PC-9 (cell line): ENCODE results near the gene DOCK3. TPM values are rescaled to one million over a fixed set of nuclear protein-coding genes. Genes with fewer than 3 reads are reported as not detected.
"Not testable (repeated sequence)": the region's sequence is repeated elsewhere in the genome, so short reads cannot be mapped to it uniquely, and the experiment has no call there.

Source experiments
- BruUV-seq: library from RNA; stranded (reverse); fragments of 400-500 nt; replicated peaks from 2 replicates; lab custom pipeline; 2021; lab: Mats Ljungman, UMichigan
- CTCF ChIA-PET: fragments of 300-600 bp; sonication (Branson Sonifier 250); formaldehyde crosslinking; loops from one replicate; lab custom pipeline; 2022; ENCODE audit warnings: antibody characterized with exemption; lab: Charles Lee
- POLR2A ChIA-PET: fragments of 300-600 bp; sonication (Branson Sonifier 250); formaldehyde crosslinking; loops from one replicate; lab custom pipeline; 2022; ENCODE audit warnings: antibody characterized with exemption; ENCODE audit not compliant: unreplicated experiment; lab: Charles Lee
- DNase-seq, 2 experiments: peaks; one replicate each; pipeline versions ENCODE4 v3.0.0 to v3.0.0-alpha.2; 2015 to 2022; ENCODE audit warnings: mixed read lengths in 1 of 2
- H2AFZ ChIP-seq: fragments of 200-600 bp; sonication (generic); 2 replicates; pipeline ENCODE4 v1.8.1; 2017; ENCODE audit warnings: antibody characterized with exemption
- H3F3A ChIP-seq: fragments of 200-600 bp; sonication (generic); 2 replicates; pipeline ENCODE4 v1.8.1; 2017; ENCODE audit warnings: antibody characterized with exemption, mild to moderate bottlenecking, low read depth; ENCODE audit not compliant: insufficient read depth
- H3K27ac ChIP-seq: fragments of 200-600 bp; sonication (generic); 2 replicates; pipeline ENCODE4 v1.6.1; 2016; ENCODE audit warnings: mixed run types
- H3K27me3 ChIP-seq: fragments of 200-600 bp; sonication (generic); 2 replicates; pipeline ENCODE4 v1.6.1; 2016; ENCODE audit warnings: low read depth, mixed run types; ENCODE audit not compliant: insufficient read depth
- H3K36me3 ChIP-seq: fragments of 200-600 bp; sonication (generic); 2 replicates; pipeline ENCODE4 v1.6.1; 2016; ENCODE audit warnings: low read depth, mixed run types
- H3K4me1 ChIP-seq: fragments of 200-600 bp; sonication (generic); replicated peaks from 2 replicates; pipeline ENCODE4 v1.6.1; 2016; ENCODE audit warnings: mixed run types; ENCODE audit not compliant: insufficient read depth
- H3K4me2 ChIP-seq: fragments of 200-600 bp; sonication (generic); 2 replicates; pipeline ENCODE4 v1.6.1; 2017; ENCODE audit warnings: mixed run types
- H3K4me3 ChIP-seq: fragments of 200-600 bp; sonication (generic); 2 replicates; pipeline ENCODE4 v1.6.1; 2016; ENCODE audit warnings: mixed run types
- H3K79me2 ChIP-seq: fragments of 200-600 bp; sonication (generic); 2 replicates; pipeline ENCODE4 v1.6.1; 2017; ENCODE audit warnings: low read depth, mixed run types
- H3K9me2 ChIP-seq: fragments of 200-600 bp; sonication (generic); 2 replicates; pipeline ENCODE4 v1.8.1; 2017; ENCODE audit warnings: mild to moderate bottlenecking; ENCODE audit not compliant: insufficient read depth
- H3K9me3 ChIP-seq: fragments of 200-600 bp; sonication (generic); 2 replicates; pipeline ENCODE4 v1.8.1; 2016; ENCODE audit warnings: low read depth; ENCODE audit not compliant: insufficient read depth
- H4K20me1 ChIP-seq: fragments of 200-600 bp; sonication (generic); 2 replicates; pipeline ENCODE4 v1.8.1; 2017; ENCODE audit not compliant: insufficient read depth
- EZH2 ChIP-seq: fragments of 200-600 bp; sonication (generic); IDR thresholded peaks from 2 replicates; pipeline ENCODE4 v1.8.0; 2017; ENCODE audit warnings: antibody characterized with exemption, low read depth
- intact Hi-C: fragments of 100-400 bp; cut with micrococcal nuclease; formaldehyde crosslinking; loops from one replicate; pipeline ENCODE4 v1.10.0; 2022; ENCODE audit not compliant: unreplicated experiment
- total RNA-seq: library from RNA; stranded (reverse); gene quantifications from 2 replicates; pipeline ENCODE4 v1.2.3, GENCODE V29; 2021
- TF ChIP-seq, protein P1 (sequence below): fragments of 200-600 bp; sonication (generic); conservative IDR thresholded peaks from 2 replicates; pipeline ENCODE4 v1.6.1; 2017; ENCODE audit warnings: mixed run types, antibody characterized with exemption, mild to moderate bottlenecking, moderate library complexity

The DOCK3 gene
- total RNA-seq, 1 experiment from 2014 or later = 16.9 TPM

DNA sequence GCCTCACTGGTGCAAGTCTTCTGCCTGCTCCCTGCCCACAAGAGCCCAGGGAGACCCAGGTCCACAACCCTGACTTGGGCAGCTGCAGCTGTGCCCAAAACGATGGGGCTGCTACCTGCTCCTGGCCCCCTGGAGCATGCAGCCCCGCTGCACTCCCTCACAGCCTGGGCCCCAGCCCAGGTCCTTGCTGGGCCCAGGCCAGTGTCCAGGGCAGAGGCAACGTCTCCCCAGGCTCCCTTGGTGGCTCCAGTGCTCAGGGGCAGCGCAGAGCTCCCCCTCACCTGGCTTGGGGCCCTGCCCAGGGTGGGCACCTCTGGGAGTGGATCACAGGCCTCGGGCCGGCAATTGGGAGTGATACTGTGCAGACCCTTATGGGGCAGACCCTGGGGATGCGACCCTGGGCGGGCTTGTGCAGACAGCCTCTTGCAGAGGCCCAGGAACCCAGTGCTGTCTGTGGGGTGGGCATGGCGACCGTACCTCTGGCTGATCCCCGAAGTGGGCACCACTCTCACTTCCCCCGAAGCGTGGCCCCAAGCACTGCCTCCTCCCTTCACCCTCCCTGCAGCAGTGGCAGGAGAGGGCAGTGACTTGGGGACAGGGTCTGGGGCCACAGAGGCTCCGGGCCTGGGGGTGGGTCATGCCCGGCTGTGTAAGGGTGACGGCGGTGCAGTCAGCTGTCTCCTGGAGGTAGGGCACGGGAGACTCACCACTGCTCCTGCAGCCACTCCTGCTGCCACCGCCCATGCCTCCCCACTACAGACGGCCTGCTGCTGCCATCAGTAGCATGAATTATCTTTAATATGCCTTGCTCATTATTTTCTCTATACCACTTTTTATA is 255.9 kb downstream of the DOCK3 start:
- no TSS peak for BruUV-seq
- TF ChIP-seq, protein P1, sequence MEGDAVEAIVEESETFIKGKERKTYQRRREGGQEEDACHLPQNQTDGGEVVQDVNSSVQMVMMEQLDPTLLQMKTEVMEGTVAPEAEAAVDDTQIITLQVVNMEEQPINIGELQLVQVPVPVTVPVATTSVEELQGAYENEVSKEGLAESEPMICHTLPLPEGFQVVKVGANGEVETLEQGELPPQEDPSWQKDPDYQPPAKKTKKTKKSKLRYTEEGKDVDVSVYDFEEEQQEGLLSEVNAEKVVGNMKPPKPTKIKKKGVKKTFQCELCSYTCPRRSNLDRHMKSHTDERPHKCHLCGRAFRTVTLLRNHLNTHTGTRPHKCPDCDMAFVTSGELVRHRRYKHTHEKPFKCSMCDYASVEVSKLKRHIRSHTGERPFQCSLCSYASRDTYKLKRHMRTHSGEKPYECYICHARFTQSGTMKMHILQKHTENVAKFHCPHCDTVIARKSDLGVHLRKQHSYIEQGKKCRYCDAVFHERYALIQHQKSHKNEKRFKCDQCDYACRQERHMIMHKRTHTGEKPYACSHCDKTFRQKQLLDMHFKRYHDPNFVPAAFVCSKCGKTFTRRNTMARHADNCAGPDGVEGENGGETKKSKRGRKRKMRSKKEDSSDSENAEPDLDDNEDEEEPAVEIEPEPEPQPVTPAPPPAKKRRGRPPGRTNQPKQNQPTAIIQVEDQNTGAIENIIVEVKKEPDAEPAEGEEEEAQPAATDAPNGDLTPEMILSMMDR = no peak
- no peak for TF ChIP-seq EZH2
- no peak overlapping the region for H3K27ac ChIP-seq
- H3K79me2 ChIP-seq = no peaks in the 10 kb centered on the region
- no peak overlapping the region for H3K4me3 ChIP-seq
- H3K9me2 ChIP-seq = no peaks in the 10 kb centered on the region
- H3F3A ChIP-seq = peaks cover 9% of the 10 kb centered on the region; the same call in 1 of the 2 replicates
- POLR2A ChIA-PET = interaction anchor here (0.7 kb wide), 2 partner anchors 13 to 303 kb away, joined by 3 to 7 read pairs; no protein-coding TSS in a partner anchor
- peaks cover 2% of the 10 kb centered on the region for H3K9me3 ChIP-seq
- intact Hi-C loops = no loop called here
- H3K4me2 ChIP-seq = no peak overlapping the region
- no peaks in the 10 kb centered on the region for H3K27me3 ChIP-seq
- DNase-seq = no peak
- H4K20me1 ChIP-seq = no peaks in the 10 kb centered on the region
- no peaks in the 10 kb centered on the region for H3K36me3 ChIP-seq
- CTCF ChIA-PET = no interaction called here
- H2AFZ ChIP-seq = no peak overlapping the region
- peaks cover 19% of the 10 kb centered on the region for H3K4me1 ChIP-seq

DNA sequence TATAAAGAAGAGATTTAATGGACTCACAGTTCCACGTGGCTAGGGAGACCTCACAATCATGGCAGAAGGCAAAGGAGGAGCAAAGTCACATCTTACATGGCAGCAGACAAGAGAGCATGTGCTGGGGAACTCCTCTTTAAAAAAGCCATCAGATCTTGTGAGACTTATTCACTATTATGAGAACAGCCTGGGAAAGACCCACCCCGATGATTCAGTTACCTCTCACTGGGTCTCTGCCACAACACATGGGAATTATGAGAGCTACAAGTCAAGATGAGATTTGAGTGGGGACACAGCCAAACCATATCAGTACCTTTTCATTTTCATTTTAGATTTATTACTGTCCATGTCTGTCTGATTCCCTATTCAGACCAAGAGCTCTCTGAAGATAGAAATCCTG is 258.2 kb downstream of the DOCK3 start:
- POLR2A ChIA-PET, intact Hi-C loops, DNase-seq: not testable (repeated sequence)

DNA sequence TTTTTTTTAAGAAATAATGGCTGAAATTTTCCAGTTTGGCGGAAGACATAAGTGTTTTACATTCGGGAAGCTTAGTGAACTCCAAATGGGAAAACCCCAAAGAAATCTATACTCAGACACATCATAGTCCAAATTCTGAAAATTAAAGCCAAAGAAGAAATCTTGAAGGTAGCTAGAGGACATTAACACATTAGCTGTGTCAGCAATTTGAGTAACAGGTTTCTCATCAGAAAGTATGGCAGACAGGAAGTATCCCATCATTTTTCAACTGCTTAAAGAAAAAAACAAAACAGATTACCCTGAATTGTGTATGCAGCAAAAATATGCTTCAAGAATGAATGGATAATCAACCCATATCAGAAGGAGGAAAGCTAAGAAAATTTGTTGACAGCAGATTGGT is 261.7 kb downstream of the DOCK3 start:
- H3K4me1 ChIP-seq = no peaks in the 10 kb centered on the region
- no peaks in the 10 kb centered on the region for H3K9me2 ChIP-seq
- no TSS peak for BruUV-seq
- no peak overlapping the region for H2AFZ ChIP-seq
- TF ChIP-seq, protein P1 = no peak
- TF ChIP-seq EZH2 = no peak
- H3K9me3 ChIP-seq = peaks cover 4% of the 10 kb centered on the region
- intact Hi-C loops = no loop called here
- no peaks in the 10 kb centered on the region for H3F3A ChIP-seq
- no peaks in the 10 kb centered on the region for H3K36me3 ChIP-seq
- H3K4me2 ChIP-seq = no peak overlapping the region
- H3K27me3 ChIP-seq = no peaks in the 10 kb centered on the region
- CTCF ChIA-PET = interaction anchor here (0.6 to 0.7 kb wide), 2 partner anchors 12 to 313 kb away, joined by 3 read pairs; no protein-coding TSS in a partner anchor
- POLR2A ChIA-PET = interaction anchor here (0.7 kb wide), 1 partner anchor 162 kb away, joined by 10 read pairs; no protein-coding TSS in a partner anchor
- H4K20me1 ChIP-seq = no peaks in the 10 kb centered on the region
- H3K4me3 ChIP-seq = no peak overlapping the region
- DNase-seq = no peak
- H3K27ac ChIP-seq = no peak overlapping the region
- H3K79me2 ChIP-seq = no peaks in the 10 kb centered on the region

More for the DNA sequence above, 258.2 kb downstream of the DOCK3 start:
- H3K4me2 ChIP-seq, H3K4me1 ChIP-seq, CTCF ChIA-PET, H3K79me2 ChIP-seq, H4K20me1 ChIP-seq, H3K9me3 ChIP-seq, H3K27ac ChIP-seq, BruUV-seq, H3F3A ChIP-seq, H3K9me2 ChIP-seq, H3K27me3 ChIP-seq, H3K36me3 ChIP-seq, H2AFZ ChIP-seq, H3K4me3 ChIP-seq: not testable (repeated sequence)
